NCI-H2196 treated with DMSO at 0.1 percent for 48 hours (cell line): ENCODE measurements around the gene SEL1L2.
"Not testable (repeated sequence)": the region's sequence is repeated elsewhere in the genome, so short reads cannot be mapped to it uniquely, and the experiment has no call there.

Source experiments
- DNase-seq: peaks from one replicate; lab custom pipeline; 2025; ENCODE audit not compliant: unreplicated experiment; lab: John Stamatoyannopoulos, UW

The SEL1L2 gene, protein sequence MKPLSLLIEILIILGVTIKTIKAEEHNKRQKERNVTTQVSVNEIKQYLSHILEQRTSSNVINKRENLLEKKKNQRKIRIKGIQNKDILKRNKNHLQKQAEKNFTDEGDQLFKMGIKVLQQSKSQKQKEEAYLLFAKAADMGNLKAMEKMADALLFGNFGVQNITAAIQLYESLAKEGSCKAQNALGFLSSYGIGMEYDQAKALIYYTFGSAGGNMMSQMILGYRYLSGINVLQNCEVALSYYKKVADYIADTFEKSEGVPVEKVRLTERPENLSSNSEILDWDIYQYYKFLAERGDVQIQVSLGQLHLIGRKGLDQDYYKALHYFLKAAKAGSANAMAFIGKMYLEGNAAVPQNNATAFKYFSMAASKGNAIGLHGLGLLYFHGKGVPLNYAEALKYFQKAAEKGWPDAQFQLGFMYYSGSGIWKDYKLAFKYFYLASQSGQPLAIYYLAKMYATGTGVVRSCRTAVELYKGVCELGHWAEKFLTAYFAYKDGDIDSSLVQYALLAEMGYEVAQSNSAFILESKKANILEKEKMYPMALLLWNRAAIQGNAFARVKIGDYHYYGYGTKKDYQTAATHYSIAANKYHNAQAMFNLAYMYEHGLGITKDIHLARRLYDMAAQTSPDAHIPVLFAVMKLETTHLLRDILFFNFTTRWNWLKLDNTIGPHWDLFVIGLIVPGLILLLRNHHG

DNA sequence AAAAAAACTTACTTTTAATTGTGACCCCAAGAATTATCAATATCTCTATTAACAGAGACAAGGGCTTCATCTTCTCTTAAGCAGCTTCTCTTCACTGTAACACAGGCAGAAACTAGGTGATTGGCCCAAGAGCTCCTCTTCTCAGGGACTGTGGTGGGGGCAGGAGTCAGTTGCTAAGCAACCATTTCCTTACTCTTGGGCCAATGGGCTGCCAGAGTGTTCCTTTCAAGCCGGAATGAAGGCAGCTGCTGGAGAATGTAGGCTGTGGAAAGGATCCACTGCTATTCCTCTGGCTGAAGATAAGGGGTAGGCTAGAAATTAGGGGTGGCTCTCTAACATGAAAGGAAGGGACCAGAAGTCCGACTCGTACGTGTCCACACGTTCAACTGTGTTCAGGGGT, at the start of gene SEL1L2:
Gene SEL1L2 (minus strand): TSS at position 150 of the 400 bp plus-strand sequence. CDS start 80 bp downstream, at position 70.
- peak; percentile 47 for DNase-seq

- no peak for DNase-seq
Measured at GRCh38 chr20:14036567-14036966, 46.2 kb upstream of the SEL1L2 start.

- DNase-seq, result no peak
Measured at GRCh38 chr20:14033310-14033709, 42.9 kb upstream of the SEL1L2 start.

DNA sequence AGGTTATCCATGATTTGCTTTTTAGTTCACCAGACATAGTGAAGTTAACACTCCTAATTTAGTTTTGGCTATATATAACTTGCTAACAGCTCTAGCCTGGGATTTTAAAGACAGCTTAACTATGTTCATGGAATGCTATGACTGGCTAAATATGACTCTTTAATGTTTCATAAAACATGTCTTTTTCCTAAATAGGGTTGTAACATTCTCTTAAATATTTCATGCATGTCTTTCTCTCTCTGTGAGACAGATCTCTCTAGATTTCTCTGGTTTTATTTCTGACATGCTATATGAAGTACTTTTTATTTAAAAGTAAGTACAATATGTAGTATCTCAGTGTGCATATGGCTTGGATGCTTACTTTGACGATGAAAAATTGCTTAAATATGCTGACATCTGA, 40.6 kb upstream of the SEL1L2 start:
- DNase-seq, result no peak

GRCh38 chr20:14012671-14013070, 22.3 kb upstream of the SEL1L2 start:
- DNase-seq, result no peak

- DNase-seq, result no peak
Measured at GRCh38 chr20:14009208-14009607, 18.8 kb upstream of the SEL1L2 start.

DNA sequence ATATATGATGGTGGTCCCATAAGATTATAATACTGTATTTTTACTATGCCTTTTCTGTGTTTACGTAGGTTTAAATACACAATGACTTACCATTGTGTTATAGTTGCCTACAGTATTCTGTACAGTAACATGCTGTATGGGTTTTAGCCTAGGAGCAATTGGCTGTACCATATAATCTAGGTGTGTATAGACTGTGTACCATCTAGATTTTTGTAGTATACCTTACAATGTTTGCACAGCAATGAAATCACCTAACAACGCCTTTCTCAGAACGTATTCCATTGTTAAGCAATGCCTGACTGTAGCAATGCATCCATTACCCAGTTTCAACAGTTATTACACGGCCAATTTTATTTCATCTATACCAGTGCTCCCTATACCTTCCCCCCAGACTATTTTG, 15.6 kb upstream of the SEL1L2 start:
- DNase-seq, result no peak

- no peak for DNase-seq
Measured at GRCh38 chr20:14000917-14001316, 10.5 kb upstream of the SEL1L2 start.

DNA sequence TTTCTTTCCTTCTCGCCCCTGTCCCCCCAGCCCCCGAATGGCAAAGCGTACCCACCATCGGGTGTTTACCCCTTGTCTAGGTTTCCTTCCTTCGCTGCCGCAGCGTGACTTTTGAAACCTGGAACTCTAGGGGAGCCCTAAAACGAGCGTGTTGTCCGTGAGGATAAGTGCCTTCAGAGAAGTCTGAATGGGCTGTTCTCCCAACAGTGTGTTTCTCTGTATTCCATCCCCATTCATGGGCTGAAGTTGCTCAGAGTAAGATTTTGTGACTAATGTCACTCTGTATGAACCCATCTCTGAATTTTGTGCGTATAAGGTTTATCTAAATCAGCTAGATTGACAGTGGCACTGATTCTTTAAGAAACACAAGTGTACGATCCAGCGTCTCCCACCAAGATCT, 5.9 kb upstream of the SEL1L2 start:
- no peak for DNase-seq

DNA sequence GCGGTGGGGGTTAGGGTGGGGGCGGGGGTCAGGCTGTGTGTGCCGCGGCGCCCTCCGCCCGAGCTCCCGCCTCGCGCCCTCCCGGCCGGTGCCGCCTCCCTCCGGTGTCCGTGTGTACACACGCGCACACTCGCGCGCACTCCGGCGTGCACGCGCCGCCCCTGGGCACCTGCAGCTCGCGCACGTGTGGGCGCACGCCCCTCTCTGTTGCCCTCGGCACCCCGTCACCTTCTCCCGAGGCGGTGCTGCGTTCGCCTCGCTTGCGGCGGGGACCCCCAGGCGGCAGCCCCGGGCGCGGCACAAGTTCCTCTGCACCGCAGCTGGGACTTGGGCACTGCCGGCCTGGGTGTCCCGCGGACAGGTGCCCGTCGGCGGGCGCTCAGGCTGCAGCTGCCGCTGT, 5.4 kb upstream of the SEL1L2 start:
- peak; percentile 12 for DNase-seq

DNA sequence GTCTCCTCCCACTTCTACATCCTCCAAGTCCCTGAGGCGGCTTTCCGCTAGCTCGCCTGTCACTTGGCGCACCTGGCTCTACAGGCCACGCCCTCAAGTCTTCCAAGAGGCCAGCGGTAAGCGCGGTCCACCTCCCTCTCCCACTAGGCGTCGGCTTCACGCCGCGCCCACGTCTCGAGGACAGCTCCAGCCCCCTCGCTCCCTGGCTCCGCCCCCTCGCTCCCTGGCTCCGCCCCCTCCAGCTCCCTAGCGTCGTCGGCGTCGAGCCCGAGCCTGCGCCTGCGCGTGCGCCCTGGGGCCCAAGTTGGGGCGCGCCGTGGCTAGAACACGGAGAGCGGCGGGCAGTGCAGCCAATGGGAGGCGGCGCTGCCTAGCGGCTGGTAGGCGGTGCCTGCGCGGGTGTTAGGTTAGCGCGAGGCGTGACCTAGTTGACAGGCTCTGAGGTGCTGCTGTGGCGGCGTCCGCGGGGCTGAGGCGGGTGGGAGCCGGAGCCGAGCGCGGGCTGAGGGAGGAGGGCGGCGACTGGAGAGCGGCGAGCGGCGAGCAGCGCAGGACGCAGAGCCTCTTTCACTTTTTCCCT, 4.8 kb upstream of the SEL1L2 start, which contains the start of gene MACROD2:
Gene MACROD2 (plus strand): TSS at position 431 of the 580 bp plus-strand sequence.
- peak; percentile 94 for DNase-seq

DNA sequence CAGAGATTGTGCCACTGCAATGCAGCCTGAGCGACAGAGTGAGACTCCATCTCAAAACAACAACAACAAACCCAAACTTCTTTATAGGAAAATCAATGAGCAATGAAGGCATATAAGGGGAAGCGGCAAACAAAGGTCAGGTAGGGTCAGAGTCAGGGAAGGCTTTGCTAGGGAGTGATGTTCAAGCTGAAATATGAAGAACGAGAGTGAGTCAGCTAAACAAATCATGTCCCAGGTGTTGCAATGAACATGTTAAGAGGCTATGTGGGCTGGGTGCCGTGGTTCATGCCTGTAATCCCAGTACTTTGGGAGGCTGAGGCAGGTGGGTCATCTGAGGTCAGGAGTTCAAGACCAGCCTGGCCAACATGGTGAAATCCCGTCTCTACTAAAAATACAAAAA, 1.5 kb upstream of the SEL1L2 start:
- DNase-seq, result not testable (repeated sequence)

DNA sequence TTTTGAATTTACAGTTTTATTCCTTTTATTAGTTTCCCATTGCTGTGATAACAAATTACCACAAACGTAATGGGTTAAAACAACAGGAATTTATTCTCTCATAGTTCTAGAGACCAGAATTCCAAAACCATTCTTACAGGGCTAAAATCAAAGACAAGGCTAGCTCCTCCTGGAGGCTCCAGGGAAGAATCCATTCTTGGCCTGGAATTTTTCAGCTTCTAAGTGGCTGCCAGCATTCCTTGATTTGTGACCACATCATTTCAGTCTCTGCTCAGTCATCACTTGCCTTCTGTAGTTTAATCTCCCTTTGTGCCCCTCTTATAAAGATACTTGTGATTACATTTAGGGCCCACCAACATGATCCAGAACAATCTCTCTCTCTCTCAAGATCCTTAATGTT, 897 bp upstream of the SEL1L2 start:
- DNase-seq, result no peak

GRCh38 chr20:13984211-13984610, 6.2 kb downstream of the SEL1L2 start:
- no peak for DNase-seq

DNA sequence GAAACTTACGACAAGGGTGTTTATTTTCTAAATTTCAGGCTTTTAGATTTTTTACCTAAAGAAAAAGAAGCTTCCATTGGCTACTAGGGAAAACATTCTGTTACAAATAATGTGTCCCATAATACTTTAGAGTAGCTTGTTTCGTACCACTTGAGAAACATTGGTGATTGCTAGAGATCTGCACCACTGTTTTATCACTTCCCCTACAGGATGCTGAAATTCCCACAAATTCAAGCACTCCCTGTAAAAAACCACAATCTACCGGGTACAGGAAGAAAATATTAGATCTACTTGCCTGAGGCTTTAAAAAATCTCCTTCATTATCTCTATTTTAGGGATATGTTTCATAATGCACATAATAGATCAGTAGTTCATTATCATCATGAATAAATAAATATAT, 29.9 kb downstream of the SEL1L2 start:
- DNase-seq, result no peak

DNA sequence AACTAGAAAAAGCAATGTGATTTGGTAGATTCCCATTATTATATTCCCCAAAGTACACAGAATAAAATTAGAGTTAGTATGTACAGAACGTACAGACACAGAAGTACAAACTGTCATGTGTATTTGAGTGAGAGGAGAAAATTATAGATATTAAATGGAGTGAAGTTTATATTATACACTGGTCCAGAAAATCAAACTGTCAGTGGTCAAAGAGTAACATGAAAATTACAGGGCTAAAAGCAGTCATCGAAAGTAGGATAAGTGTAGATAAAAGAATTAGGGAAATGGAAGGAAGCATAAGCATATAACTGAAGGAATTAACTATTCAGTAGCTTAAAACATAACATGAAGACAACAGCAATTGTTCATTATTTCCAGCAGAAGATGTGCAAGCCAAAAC, 30.3 kb downstream of the SEL1L2 start:
- no peak for DNase-seq

DNA sequence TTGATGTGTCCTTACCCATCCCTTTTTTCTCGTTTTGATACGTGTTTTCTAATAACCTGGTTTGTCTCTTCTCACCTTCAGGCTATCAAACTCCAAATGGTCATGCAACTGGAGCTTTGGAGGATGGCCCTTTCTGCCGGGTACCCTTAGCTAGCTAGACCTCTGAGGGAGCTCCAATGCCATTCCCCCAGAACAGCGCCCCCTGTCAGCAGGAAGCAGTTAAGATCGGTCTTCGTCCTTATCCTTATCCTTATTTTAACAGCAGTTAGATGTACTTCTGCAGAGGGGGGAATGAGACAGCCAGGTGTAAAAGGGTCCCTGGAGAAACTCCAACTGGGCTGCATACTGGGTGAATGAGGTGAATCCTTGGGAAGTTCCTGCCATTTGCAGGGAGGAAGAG, 37.2 kb downstream of the SEL1L2 start:
- no peak for DNase-seq

DNA sequence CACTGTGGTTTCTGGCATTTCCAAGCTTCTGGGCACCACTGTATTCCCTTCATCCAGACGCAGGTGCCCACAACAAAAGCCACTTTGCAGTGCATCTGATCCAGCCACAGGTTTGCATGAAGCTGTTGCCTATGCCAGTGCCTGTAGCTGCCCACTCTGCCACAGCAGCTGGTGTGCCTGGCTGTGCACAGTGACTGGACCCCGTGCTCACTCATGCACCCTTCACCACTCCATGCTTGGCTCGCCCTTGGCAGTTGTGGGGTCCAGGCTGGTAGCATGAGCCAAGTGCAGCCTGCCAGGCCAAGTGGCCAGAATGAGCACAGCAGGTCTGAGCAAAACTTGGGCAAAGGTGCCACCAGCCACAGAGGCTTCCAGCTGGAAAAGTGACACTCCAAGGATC, 42.7 kb downstream of the SEL1L2 start:
- no peak for DNase-seq

DNA sequence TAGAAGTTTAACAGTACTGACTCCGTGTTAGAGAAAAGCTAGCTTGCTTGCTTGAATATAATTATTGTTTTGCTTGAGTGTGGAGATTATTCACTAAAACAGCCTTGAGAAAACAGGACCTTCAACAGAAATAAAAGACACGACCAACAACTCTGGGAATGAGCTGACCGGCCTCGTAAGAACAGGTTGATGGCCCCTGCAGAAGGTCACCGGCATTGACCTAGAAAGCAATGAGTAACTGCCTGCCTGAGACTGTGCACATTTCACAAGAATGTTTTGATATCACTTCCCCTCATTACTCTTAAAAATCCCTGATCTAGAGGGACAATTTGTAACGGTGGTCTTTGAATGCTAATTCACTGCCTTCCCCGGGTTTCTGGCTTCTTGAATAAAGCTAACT, 49.4 kb downstream of the SEL1L2 start:
- DNase-seq, result no peak

DNA sequence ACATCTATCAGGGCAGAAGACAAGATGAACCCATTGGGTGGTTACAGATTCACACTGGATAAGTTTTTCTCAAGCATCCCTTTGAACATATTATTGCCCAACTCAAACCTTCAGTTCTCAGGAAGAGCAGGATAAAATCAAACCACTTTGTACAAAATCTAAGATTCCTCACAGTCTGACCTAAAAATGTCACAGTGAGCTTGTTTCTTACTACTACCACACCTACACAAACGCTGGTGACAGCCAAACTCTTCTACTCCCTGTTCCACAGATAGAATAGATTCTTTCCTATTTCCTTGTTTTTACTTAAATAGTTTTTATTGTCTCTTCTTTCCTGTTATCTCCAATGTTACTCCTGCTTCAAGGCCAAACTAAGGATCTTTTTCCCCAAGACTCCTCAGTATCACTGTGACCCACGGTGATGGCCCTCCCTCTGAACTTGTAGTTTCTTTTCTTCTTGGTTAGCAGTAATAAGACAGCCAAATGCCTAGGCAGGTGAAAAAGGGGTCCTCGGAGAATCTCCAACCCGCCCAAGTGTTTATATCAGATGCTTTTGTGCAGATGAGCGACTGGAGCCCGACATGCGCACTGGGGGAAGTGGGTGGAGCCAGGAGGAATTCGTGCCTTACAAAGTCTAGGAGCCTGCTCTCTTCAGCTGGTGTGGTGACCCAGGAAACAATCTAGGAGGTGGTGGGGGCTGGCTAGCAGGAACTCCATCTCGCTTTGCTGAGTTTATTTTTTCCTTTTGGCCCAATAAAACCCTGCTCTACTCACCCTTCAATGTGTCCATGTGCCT, 53.4 kb downstream of the SEL1L2 start:
- DNase-seq, result no peak
